ENCODE results near the gene SRMS.

DNA sequence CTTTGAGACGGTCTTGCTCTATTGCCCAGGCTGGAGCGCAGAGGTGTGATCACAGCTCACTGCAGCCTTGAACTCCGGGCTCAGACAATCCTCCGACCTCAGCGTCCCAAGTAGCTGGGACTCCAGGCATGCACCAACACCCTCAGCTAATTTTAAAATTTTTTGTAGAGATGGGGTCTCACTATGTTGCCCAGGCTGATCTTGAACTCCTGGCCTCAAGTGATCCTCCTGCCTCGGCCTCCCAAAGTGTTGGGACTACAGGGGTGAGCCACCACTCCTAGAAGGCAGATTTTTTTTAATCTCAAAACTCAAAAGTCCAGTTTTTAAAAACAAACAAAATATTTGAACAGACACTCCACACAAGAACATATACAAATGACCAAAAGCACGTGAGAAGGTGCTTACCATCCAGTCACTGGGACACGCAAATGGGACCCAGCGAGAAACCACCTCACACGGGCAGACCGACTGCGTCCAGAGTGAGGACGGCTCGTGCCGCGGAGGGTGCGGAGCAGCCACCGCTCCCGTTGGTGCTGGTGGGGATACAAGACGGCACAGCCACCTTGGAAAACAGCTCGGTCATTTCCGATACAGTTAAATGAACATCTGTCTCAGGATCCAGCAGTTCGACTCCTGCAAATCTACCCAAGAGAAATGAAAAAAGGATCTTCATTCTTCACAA is 35.0 kb upstream of the SRMS start:
- TF ChIP-seq, protein P1, sequence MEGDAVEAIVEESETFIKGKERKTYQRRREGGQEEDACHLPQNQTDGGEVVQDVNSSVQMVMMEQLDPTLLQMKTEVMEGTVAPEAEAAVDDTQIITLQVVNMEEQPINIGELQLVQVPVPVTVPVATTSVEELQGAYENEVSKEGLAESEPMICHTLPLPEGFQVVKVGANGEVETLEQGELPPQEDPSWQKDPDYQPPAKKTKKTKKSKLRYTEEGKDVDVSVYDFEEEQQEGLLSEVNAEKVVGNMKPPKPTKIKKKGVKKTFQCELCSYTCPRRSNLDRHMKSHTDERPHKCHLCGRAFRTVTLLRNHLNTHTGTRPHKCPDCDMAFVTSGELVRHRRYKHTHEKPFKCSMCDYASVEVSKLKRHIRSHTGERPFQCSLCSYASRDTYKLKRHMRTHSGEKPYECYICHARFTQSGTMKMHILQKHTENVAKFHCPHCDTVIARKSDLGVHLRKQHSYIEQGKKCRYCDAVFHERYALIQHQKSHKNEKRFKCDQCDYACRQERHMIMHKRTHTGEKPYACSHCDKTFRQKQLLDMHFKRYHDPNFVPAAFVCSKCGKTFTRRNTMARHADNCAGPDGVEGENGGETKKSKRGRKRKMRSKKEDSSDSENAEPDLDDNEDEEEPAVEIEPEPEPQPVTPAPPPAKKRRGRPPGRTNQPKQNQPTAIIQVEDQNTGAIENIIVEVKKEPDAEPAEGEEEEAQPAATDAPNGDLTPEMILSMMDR (IDR thresholded peaks at IDR 0.05): no peak
- TF ChIP-seq POLR2A (IDR thresholded peaks at IDR 0.05): no peak

Measured in thyroid gland (tissue), 4 donors.